ENCODE results near the gene TCF7L2.

- no peak for TF ChIP-seq RAD21 (conservative IDR thresholded peaks at IDR 0.05)
- no peak for TF ChIP-seq CTCF (IDR thresholded peaks at IDR 0.05; ENCODE audit: poor library complexity, severe bottlenecking)
- no peak for TF ChIP-seq SMC3 (conservative IDR thresholded peaks at IDR 0.05; ENCODE audit: poor library complexity)
- TF ChIP-seq TAF1 (IDR thresholded peaks at IDR 0.05; ENCODE audit: low read depth) = no peak
- no peak for TF ChIP-seq REST (IDR thresholded peaks at IDR 0.05; ENCODE audit: borderline replicate concordance)
- no peak for TF ChIP-seq EP300 (conservative IDR thresholded peaks at IDR 0.05; ENCODE audit: poor library complexity, severe bottlenecking)
- TF ChIP-seq EZH2 (IDR thresholded peaks at IDR 0.05; ENCODE audit: borderline replicate concordance, insufficient read depth, low read length, poor library complexity, severe bottlenecking) = no peak
- no peak for TF ChIP-seq POLR2AphosphoS5 (IDR thresholded peaks at IDR 0.05)
These were observed 130.2 kb downstream of the TCF7L2 start for GRCh38 chr10:113080061-113080924.
